ENCODE data around the gene ATP2C2. TPM values are rescaled to one million over a fixed set of nuclear protein-coding genes. Genes with fewer than 3 reads are reported as not detected.

Gene ATP2C2
- total and polyA plus RNA-seq, 8 donors = 1.1 to 141 (median 4.2) TPM; not detected in 2

GRCh38 chr16:84504420-84505248, 136.3 kb downstream of the ATP2C2 start, which contains the start of gene MEAK7:
Gene MEAK7, minus strand, starts transcription at chr16:84504659. Its CDS starts 6,573 bp downstream, at chr16:84498086.
- H3K27me3 ChIP-seq = no peaks in the 10 kb centered on the region
- peak within 1 kb of the TSS; percentile 62 to 83 (median 68) for H3K4me3 ChIP-seq
- H3K36me3 ChIP-seq = peaks cover 0 to 24% (median 14%) of the 10 kb centered on the region in 4 donors
- WGBS, 5 donors = 1 to 4% (median 2%) methylated on average over 22 to 44 of the region's 45 CpGs
- H3K9me3 ChIP-seq = no peaks in the 10 kb centered on the region
- peak; percentile 99 for DNase-seq
- peaks cover 18 to 40% (median 30%) of the 10 kb centered on the region in 4 donors for H3K4me1 ChIP-seq
- peak within 1 kb of the TSS; percentile 77 to 89 (median 87) for H3K27ac ChIP-seq
- intact Hi-C loops (cut with DNase I; ENCODE audit: low total_unique reads) = no loop called here
- TF ChIP-seq POLR2AphosphoS5 (IDR thresholded peaks at IDR 0.05) = peak; percentile 74 to 88 (median 85)
- TF ChIP-seq, protein P1, sequence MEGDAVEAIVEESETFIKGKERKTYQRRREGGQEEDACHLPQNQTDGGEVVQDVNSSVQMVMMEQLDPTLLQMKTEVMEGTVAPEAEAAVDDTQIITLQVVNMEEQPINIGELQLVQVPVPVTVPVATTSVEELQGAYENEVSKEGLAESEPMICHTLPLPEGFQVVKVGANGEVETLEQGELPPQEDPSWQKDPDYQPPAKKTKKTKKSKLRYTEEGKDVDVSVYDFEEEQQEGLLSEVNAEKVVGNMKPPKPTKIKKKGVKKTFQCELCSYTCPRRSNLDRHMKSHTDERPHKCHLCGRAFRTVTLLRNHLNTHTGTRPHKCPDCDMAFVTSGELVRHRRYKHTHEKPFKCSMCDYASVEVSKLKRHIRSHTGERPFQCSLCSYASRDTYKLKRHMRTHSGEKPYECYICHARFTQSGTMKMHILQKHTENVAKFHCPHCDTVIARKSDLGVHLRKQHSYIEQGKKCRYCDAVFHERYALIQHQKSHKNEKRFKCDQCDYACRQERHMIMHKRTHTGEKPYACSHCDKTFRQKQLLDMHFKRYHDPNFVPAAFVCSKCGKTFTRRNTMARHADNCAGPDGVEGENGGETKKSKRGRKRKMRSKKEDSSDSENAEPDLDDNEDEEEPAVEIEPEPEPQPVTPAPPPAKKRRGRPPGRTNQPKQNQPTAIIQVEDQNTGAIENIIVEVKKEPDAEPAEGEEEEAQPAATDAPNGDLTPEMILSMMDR (IDR thresholded peaks at IDR 0.05) = no peak

DNA sequence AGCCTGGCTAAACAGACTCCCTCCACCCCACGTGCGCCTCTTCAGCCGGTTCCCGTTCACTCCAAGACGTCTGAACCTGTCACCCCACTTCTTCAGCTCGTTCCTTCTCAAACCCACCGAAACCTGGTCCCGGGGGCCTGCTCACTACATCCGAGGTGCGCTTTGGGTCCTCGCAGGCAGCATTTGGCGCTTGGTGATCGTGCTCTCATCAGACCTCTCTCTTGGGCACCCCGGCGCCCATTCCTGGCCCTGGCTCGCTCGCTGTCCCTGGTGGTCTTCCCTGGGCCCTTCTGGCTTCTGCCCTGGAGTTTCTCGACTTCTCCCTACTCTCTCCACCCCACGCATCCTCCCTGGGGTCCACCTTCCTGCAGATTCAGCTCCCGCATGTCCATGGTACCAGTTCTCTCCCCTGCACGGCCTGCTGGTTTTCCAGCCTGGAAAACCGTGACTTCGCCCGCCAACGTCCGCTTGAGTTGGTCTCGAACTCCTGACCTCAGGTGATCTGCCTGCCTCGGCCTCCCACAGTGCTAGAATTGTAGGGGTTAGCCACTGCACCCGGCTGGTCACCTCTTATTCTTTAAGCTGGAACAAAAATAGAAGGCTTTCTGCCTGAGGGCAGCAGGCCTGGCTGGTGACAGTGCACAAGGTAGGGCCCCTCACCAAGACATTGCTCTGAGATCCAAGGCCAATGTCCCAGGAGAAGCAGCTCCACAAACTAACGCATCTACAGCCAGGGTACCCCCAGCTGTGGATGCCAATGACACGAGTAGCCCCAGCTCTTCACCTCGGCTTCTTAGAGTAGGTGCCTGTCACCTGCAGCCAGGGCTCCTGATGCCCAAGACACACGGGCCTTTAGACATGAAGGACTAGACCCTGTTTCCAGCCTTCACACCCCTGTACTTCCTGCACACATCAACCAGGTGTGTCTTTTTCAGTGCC, 137.2 kb downstream of the ATP2C2 start:
- no peak for DNase-seq
- intact Hi-C loops (cut with DNase I; ENCODE audit: low total_unique reads) = no loop called here
- Histone ChIP-seq H3K4me1 (peaks cover 18 to 40% (median 30%) of the 10 kb centered on the region in 4 donors), H3K36me3 (peaks cover 0 to 15% (median 6%) of the 10 kb centered on the region in 4 donors), H3K27ac (peak overlapping the region; percentile 77 to 89 (median 87)), H3K4me3 (peak overlapping the region; percentile 62 to 83 (median 68)), H3K27me3 (no peaks in the 10 kb centered on the region), H3K9me3 (no peaks in the 10 kb centered on the region)
- TF ChIP-seq POLR2AphosphoS5 (IDR thresholded peaks at IDR 0.05) (no peak), POLR2A (IDR thresholded peaks at IDR 0.05) (no peak)
- WGBS, 5 donors = 65 to 74% (median 68%) methylated on average over 32 to 33 of the region's 33 CpGs

- no peak overlapping the region for H3K4me3 ChIP-seq
- DNase-seq = no peak
These were observed 139.0 kb downstream of the ATP2C2 start for GRCh38 chr16:84507011-84507982.

GRCh38 chr16:84508502-84508901, 140.2 kb downstream of the ATP2C2 start:
- TF ChIP-seq, protein P1 (IDR thresholded peaks at IDR 0.05) = no peak
- TF ChIP-seq POLR2A (IDR thresholded peaks at IDR 0.05) (no peak), POLR2AphosphoS5 (IDR thresholded peaks at IDR 0.05) (no peak), EP300 (IDR thresholded peaks at IDR 0.05) (no peak)
- Histone ChIP-seq H3K36me3 (no peaks in the 10 kb centered on the region), H3K4me1 (peaks cover 14 to 40% (median 36%) of the 10 kb centered on the region in 4 donors), H3K27me3 (no peaks in the 10 kb centered on the region), H3K4me3 (no peak overlapping the region), H3K27ac (no peak overlapping the region), H3K9me3 (no peaks in the 10 kb centered on the region)
- 88 to 95% (median 93%) methylated on average over 8 of the region's 8 CpGs for WGBS, 5 donors
- intact Hi-C loops (cut with DNase I; ENCODE audit: low total_unique reads) = no loop called here
- no peak for DNase-seq

More at GRCh38 chr16:84507011-84507982, 139.0 kb downstream of the ATP2C2 start:
- TF ChIP-seq EP300 (IDR thresholded peaks at IDR 0.05) = no peak
- no peak for TF ChIP-seq POLR2AphosphoS5 (IDR thresholded peaks at IDR 0.05)
- no peak for TF ChIP-seq POLR2A (IDR thresholded peaks at IDR 0.05)
- TF ChIP-seq, protein P1 (IDR thresholded peaks at IDR 0.05) = no peak
- Histone ChIP-seq H3K36me3 (peaks cover 0 to 2% (median 0%) of the 10 kb centered on the region in 4 donors), H3K27me3 (no peaks in the 10 kb centered on the region), H3K9me3 (no peaks in the 10 kb centered on the region), H3K27ac (no peak overlapping the region), H3K4me1 (peaks cover 18 to 51% (median 40%) of the 10 kb centered on the region in 4 donors)
- 74 to 85% (median 80%) methylated on average over 27 of the region's 27 CpGs for WGBS, 5 donors
- intact Hi-C loops (cut with DNase I; ENCODE audit: low total_unique reads) = no loop called here
